HEK293 (cell line): Measurements from ENCODE around the gene LRRK1.

Experiments used
- CTCF ChIA-PET: fragments of 350-600 bp; formaldehyde crosslinking; extraction: SDS; loops from one replicate; lab custom pipeline; 2021; ENCODE audit warnings: antibody characterized with exemption; lab: Yijun Ruan, JAX
- POLR2A ChIA-PET: fragments of 300-600 bp; formaldehyde crosslinking; extraction: SDS; loops from one replicate; lab custom pipeline; 2020; ENCODE audit warnings: antibody characterized with exemption, inconsistent platforms; lab: Yijun Ruan, JAX
- H3K27ac ChIP-seq: fragments of 200-500 bp; sonication (Bioruptor generic); 2 replicates; pipeline ENCODE4 v1.5.1; 2014; ENCODE audit warnings: low read depth, low read length, control low read depth, inconsistent platforms; ENCODE audit errors: extremely low read depth
- H3K36me3 ChIP-seq, 2 experiments: fragments of 200-500 bp in 1 of 2; sonication (Bioruptor generic) in 1 of 2; 1 replicate in 1 of 2; 2 replicates in 1 of 2; pipeline ENCODE4 v1.5.1; 2014 to 2017; ENCODE audit warnings: inconsistent platforms in 2 of 2, low read length in 2 of 2; ENCODE audit not compliant: control insufficient read depth in 2 of 2, insufficient read depth in 1 of 2
- H3K4me1 ChIP-seq: fragments of 200-500 bp; sonication (Bioruptor generic); 2 replicates; pipeline ENCODE4 v1.5.1; 2014; ENCODE audit warnings: mild to moderate bottlenecking, low read length, inconsistent platforms; ENCODE audit not compliant: control insufficient read depth, insufficient read depth
- H3K4me3 ChIP-seq: 2 replicates; pipeline ENCODE4 v1.5.1; 2011; ENCODE audit warnings: low read depth, mild to moderate bottlenecking, control low read depth, low read length, moderate library complexity
- H3K9me3 ChIP-seq: fragments of 200-500 bp; sonication (Bioruptor generic); 2 replicates; pipeline ENCODE4 v1.5.1; 2014; ENCODE audit warnings: low read depth, low read length, inconsistent platforms; ENCODE audit not compliant: control insufficient read depth, insufficient read depth
- BCL11A ChIP-seq: fragments of 450-650 bp; formaldehyde crosslinking; IDR thresholded peaks from 2 replicates; pipeline ENCODE4 v1.5.1; 2016; ENCODE audit warnings: low read depth, missing biosample characterization, missing genetic modification characterization
- GFI1B ChIP-seq: fragments of 450-650 bp; formaldehyde crosslinking; IDR thresholded peaks from 2 replicates; pipeline ENCODE4 v1.5.1; 2016; ENCODE audit warnings: missing biosample characterization, missing genetic modification characterization
- HOXC10 ChIP-seq: sonication (generic); formaldehyde crosslinking; IDR thresholded peaks from 2 replicates; pipeline ENCODE4 v1.8.1; 2023; ENCODE audit warnings: mild to moderate bottlenecking, missing genetic modification reagents
- REPIN1 ChIP-seq: fragments of 450-650 bp; formaldehyde crosslinking; IDR thresholded peaks from 2 replicates; pipeline ENCODE4 v1.5.1; 2017; ENCODE audit warnings: missing biosample characterization, missing genetic modification characterization, low read depth
- SETDB1 ChIP-seq: IDR thresholded peaks from one replicate; pipeline ENCODE4 v1.6.1; 2017; ENCODE audit warnings: mild to moderate bottlenecking, low read length, moderate library complexity, mixed read lengths; ENCODE audit not compliant: insufficient read length
- SP7 ChIP-seq: fragments of 450-650 bp; formaldehyde crosslinking; IDR thresholded peaks from 2 replicates; pipeline ENCODE4 v1.5.1; 2016; ENCODE audit warnings: missing biosample characterization, missing genetic modification characterization
- TRIM28 ChIP-seq: IDR thresholded peaks from 2 replicates; pipeline ENCODE4 v1.6.1; 2011; ENCODE audit warnings: low read length, control low read depth, borderline replicate concordance
- ZFP3 ChIP-seq: fragments of 450-650 bp; formaldehyde crosslinking; IDR thresholded peaks from 2 replicates; pipeline ENCODE4 v1.5.1; 2016; ENCODE audit warnings: low read depth, missing biosample characterization, missing genetic modification characterization
- ZNF311 ChIP-seq: fragments of 450-650 bp; formaldehyde crosslinking; IDR thresholded peaks from 2 replicates; pipeline ENCODE4 v1.5.1; 2017; ENCODE audit warnings: missing biosample characterization, missing genetic modification characterization, borderline replicate concordance
- ZNF354C ChIP-seq: fragments of 450-650 bp; formaldehyde crosslinking; IDR thresholded peaks from 2 replicates; pipeline ENCODE4 v1.5.1; 2016; ENCODE audit warnings: missing biosample characterization, missing genetic modification characterization, low read depth, borderline replicate concordance
- ZNF426 ChIP-seq: fragments of 450-650 bp; formaldehyde crosslinking; IDR thresholded peaks from 2 replicates; pipeline ENCODE4 v1.5.1; 2017; ENCODE audit warnings: missing biosample characterization, missing genetic modification characterization, mild to moderate bottlenecking, inconsistent platforms, moderate library complexity
- ZNF621 ChIP-seq: fragments of 450-650 bp; formaldehyde crosslinking; IDR thresholded peaks from 2 replicates; pipeline ENCODE4 v1.5.1; 2017; ENCODE audit warnings: missing biosample characterization, missing genetic modification characterization
- ZNF626 ChIP-seq: fragments of 450-650 bp; sonication (Bioruptor Pico); formaldehyde crosslinking; IDR thresholded peaks from 2 replicates; pipeline ENCODE4 v1.5.1; 2018; ENCODE audit warnings: missing biosample characterization, missing genetic modification characterization, inconsistent platforms
- ZNF664 ChIP-seq: fragments of 450-650 bp; formaldehyde crosslinking; IDR thresholded peaks from 2 replicates; pipeline ENCODE4 v1.5.1; 2016; ENCODE audit warnings: missing biosample characterization, missing genetic modification characterization
- TF ChIP-seq, protein P1 (sequence below): fragments of 450-650 bp; formaldehyde crosslinking; IDR thresholded peaks from 2 replicates; pipeline ENCODE4 v1.5.1; 2016; ENCODE audit warnings: missing biosample characterization, missing genetic modification characterization, low read depth
- TF ChIP-seq, protein P2 (sequence below): fragments of 450-650 bp; IDR thresholded peaks from 2 replicates; pipeline ENCODE4 v1.5.1; 2018; ENCODE audit warnings: missing biosample characterization, missing genetic modification characterization
- TF ChIP-seq, protein P3 (sequence below): fragments of 450-650 bp; formaldehyde crosslinking; IDR thresholded peaks from 2 replicates; pipeline ENCODE4 v1.5.0; 2017; ENCODE audit warnings: missing biosample characterization, missing genetic modification characterization, borderline replicate concordance
- TF ChIP-seq, protein P4 (sequence below): fragments of 450-650 bp; formaldehyde crosslinking; IDR thresholded peaks from 2 replicates; pipeline ENCODE4 v1.5.1; 2016; ENCODE audit warnings: missing biosample characterization, missing genetic modification characterization
- TF ChIP-seq, protein P5 (sequence below): fragments of 450-650 bp; formaldehyde crosslinking; IDR thresholded peaks from 2 replicates; pipeline ENCODE4 v1.5.1; 2016; ENCODE audit warnings: missing biosample characterization, missing genetic modification characterization
- TF ChIP-seq, protein P6 (sequence below): fragments of 450-650 bp; formaldehyde crosslinking; IDR thresholded peaks from 2 replicates; pipeline ENCODE4 v1.5.1; 2016; ENCODE audit warnings: missing biosample characterization, missing genetic modification characterization

The LRRK1 gene

DNA sequence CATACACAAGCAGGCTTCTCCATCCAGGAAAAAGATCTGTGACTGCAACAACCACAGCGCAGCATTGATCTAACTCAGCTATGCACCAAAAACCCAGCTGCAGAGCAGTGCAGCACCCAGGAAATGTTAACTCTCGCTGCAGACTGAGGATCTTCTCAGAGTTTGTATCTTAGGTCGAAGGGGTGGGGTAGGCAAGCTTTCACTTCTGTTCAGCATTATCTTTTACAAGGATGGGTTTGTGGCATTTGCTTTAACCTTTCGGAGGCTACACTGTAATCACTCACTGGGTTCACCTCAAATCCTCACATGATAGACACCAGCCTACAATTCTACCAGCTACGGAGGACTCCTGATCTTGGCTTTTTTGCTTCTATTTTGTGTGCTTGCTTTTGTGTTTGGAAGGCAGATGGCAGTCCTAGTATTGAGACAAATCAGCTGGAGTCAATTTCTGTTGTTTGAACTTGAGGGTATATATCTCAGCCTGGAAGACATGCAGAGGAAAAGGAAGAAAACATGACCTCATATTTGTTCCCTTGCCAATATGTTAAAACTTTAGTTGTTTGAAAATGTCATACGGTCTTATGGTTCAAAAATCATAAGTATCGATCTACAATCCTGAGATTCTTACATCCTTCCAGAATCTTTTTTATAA lies 25.2 kb downstream of the LRRK1 start:
- no peak for TF ChIP-seq ZNF621 (tag by site-specific recombination)
- no peak for TF ChIP-seq ZNF664 (tag by site-specific recombination)
- TF ChIP-seq, protein P1, sequence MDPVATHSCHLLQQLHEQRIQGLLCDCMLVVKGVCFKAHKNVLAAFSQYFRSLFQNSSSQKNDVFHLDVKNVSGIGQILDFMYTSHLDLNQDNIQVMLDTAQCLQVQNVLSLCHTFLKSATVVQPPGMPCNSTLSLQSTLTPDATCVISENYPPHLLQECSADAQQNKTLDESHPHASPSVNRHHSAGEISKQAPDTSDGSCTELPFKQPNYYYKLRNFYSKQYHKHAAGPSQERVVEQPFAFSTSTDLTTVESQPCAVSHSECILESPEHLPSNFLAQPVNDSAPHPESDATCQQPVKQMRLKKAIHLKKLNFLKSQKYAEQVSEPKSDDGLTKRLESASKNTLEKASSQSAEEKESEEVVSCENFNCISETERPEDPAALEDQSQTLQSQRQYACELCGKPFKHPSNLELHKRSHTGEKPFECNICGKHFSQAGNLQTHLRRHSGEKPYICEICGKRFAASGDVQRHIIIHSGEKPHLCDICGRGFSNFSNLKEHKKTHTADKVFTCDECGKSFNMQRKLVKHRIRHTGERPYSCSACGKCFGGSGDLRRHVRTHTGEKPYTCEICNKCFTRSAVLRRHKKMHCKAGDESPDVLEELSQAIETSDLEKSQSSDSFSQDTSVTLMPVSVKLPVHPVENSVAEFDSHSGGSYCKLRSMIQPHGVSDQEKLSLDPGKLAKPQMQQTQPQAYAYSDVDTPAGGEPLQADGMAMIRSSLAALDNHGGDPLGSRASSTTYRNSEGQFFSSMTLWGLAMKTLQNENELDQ (tag by site-specific recombination), result no peak
- no peak for TF ChIP-seq ZNF426
- no peak for TF ChIP-seq SP7 (tag by site-specific recombination)
- TF ChIP-seq, protein P2, sequence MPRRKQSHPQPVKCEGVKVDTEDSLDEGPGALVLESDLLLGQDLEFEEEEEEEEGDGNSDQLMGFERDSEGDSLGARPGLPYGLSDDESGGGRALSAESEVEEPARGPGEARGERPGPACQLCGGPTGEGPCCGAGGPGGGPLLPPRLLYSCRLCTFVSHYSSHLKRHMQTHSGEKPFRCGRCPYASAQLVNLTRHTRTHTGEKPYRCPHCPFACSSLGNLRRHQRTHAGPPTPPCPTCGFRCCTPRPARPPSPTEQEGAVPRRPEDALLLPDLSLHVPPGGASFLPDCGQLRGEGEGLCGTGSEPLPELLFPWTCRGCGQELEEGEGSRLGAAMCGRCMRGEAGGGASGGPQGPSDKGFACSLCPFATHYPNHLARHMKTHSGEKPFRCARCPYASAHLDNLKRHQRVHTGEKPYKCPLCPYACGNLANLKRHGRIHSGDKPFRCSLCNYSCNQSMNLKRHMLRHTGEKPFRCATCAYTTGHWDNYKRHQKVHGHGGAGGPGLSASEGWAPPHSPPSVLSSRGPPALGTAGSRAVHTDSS (tag by site-specific recombination), result no peak
- TF ChIP-seq, protein P3, sequence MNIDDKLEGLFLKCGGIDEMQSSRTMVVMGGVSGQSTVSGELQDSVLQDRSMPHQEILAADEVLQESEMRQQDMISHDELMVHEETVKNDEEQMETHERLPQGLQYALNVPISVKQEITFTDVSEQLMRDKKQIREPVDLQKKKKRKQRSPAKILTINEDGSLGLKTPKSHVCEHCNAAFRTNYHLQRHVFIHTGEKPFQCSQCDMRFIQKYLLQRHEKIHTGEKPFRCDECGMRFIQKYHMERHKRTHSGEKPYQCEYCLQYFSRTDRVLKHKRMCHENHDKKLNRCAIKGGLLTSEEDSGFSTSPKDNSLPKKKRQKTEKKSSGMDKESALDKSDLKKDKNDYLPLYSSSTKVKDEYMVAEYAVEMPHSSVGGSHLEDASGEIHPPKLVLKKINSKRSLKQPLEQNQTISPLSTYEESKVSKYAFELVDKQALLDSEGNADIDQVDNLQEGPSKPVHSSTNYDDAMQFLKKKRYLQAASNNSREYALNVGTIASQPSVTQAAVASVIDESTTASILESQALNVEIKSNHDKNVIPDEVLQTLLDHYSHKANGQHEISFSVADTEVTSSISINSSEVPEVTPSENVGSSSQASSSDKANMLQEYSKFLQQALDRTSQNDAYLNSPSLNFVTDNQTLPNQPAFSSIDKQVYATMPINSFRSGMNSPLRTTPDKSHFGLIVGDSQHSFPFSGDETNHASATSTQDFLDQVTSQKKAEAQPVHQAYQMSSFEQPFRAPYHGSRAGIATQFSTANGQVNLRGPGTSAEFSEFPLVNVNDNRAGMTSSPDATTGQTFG (tag by site-specific recombination), result no peak
- TF ChIP-seq, protein P4, sequence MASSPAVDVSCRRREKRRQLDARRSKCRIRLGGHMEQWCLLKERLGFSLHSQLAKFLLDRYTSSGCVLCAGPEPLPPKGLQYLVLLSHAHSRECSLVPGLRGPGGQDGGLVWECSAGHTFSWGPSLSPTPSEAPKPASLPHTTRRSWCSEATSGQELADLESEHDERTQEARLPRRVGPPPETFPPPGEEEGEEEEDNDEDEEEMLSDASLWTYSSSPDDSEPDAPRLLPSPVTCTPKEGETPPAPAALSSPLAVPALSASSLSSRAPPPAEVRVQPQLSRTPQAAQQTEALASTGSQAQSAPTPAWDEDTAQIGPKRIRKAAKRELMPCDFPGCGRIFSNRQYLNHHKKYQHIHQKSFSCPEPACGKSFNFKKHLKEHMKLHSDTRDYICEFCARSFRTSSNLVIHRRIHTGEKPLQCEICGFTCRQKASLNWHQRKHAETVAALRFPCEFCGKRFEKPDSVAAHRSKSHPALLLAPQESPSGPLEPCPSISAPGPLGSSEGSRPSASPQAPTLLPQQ (tag by site-specific recombination), result no peak
- TF ChIP-seq REPIN1 (tag by site-specific recombination), result no peak
- TF ChIP-seq ZFP3 (tag by site-specific recombination), result no peak
- TF ChIP-seq ZNF354C (tag by site-specific recombination), result no peak
- TF ChIP-seq TRIM28, result no peak
- TF ChIP-seq GFI1B (tag by site-specific recombination), result no peak
- TF ChIP-seq SETDB1, result no peak
- TF ChIP-seq, protein P5, sequence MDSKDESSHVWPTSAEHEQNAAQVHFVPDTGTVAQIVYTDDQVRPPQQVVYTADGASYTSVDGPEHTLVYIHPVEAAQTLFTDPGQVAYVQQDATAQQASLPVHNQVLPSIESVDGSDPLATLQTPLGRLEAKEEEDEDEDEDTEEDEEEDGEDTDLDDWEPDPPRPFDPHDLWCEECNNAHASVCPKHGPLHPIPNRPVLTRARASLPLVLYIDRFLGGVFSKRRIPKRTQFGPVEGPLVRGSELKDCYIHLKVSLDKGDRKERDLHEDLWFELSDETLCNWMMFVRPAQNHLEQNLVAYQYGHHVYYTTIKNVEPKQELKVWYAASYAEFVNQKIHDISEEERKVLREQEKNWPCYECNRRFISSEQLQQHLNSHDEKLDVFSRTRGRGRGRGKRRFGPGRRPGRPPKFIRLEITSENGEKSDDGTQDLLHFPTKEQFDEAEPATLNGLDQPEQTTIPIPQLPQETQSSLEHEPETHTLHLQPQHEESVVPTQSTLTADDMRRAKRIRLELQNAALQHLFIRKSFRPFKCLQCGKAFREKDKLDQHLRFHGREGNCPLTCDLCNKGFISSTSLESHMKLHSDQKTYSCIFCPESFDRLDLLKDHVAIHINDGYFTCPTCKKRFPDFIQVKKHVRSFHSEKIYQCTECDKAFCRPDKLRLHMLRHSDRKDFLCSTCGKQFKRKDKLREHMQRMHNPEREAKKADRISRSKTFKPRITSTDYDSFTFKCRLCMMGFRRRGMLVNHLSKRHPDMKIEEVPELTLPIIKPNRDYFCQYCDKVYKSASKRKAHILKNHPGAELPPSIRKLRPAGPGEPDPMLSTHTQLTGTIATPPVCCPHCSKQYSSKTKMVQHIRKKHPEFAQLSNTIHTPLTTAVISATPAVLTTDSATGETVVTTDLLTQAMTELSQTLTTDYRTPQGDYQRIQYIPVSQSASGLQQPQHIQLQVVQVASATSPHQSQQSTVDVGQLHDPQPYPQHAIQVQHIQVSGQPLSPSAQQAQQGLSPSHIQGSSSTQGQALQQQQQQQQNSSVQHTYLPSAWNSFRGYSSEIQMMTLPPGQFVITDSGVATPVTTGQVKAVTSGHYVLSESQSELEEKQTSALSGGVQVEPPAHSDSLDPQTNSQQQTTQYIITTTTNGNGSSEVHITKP, result no peak
- TF ChIP-seq ZNF626, result no peak
- no peak for TF ChIP-seq BCL11A (tag by site-specific recombination)
- no peak for TF ChIP-seq HOXC10 (CRISPR knock-in tag)
- TF ChIP-seq, protein P6, sequence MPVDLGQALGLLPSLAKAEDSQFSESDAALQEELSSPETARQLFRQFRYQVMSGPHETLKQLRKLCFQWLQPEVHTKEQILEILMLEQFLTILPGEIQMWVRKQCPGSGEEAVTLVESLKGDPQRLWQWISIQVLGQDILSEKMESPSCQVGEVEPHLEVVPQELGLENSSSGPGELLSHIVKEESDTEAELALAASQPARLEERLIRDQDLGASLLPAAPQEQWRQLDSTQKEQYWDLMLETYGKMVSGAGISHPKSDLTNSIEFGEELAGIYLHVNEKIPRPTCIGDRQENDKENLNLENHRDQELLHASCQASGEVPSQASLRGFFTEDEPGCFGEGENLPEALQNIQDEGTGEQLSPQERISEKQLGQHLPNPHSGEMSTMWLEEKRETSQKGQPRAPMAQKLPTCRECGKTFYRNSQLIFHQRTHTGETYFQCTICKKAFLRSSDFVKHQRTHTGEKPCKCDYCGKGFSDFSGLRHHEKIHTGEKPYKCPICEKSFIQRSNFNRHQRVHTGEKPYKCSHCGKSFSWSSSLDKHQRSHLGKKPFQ (tag by site-specific recombination), result no peak
- TF ChIP-seq ZNF311 (tag by site-specific recombination), result no peak
- CTCF ChIA-PET, result interaction anchor here (0.6 to 3.0 kb wide), 4 partner anchors 9 to 298 kb away, joined by 3 to 15 read pairs (median 5); no protein-coding TSS in a partner anchor
- POLR2A ChIA-PET, result no interaction called here
- H3K27ac ChIP-seq, result no peak overlapping the region
- no peak overlapping the region for H3K4me3 ChIP-seq
- H3K9me3 ChIP-seq, result no peaks in the 10 kb centered on the region
- no peaks in the 10 kb centered on the region for H3K4me1 ChIP-seq
- no peaks in the 10 kb centered on the region for H3K36me3 ChIP-seq
